C1 segment of cervical spinal cord (tissue), 14 donors: ENCODE measurements around the gene FIGLA.
A peak's percentile ranks its signal among the peaks of the same experiment; 100 is the strongest.
"Not testable (repeated sequence)": the region's sequence is repeated elsewhere in the genome, so short reads cannot be mapped to it uniquely, and the experiment has no call there.

Experiments used
- DNase-seq, 14 donors: peaks; one replicate each; lab custom pipeline; 2025; lab: John Stamatoyannopoulos, UW

The FIGLA gene

GRCh38 chr2:70746094-70746974 is 44.1 kb downstream of the FIGLA start:
- DNase-seq, result peak in 5 of 14 donors; percentile 10 to 51 (median 18)

- no peak for DNase-seq
These were observed 45.1 kb downstream of the FIGLA start for GRCh38 chr2:70745276-70745825.

- no peak for DNase-seq
These were observed 46.0 kb downstream of the FIGLA start for GRCh38 chr2:70744397-70744796.

GRCh38 chr2:70743677-70744076 is 46.8 kb downstream of the FIGLA start:
- DNase-seq, result no peak

GRCh38 chr2:70743068-70743467 is 47.4 kb downstream of the FIGLA start:
- no peak for DNase-seq

GRCh38 chr2:70739492-70739891 is 51.0 kb downstream of the FIGLA start:
- not testable (repeated sequence) for DNase-seq

GRCh38 chr2:70738159-70738558 is 52.3 kb downstream of the FIGLA start:
- DNase-seq, result no peak

GRCh38 chr2:70735071-70735470 is 55.4 kb downstream of the FIGLA start:
- DNase-seq, result no peak

- DNase-seq, result peak in 1 of 14 donors; percentile 67
These were observed 56.7 kb downstream of the FIGLA start for GRCh38 chr2:70733646-70734180.

GRCh38 chr2:70732766-70733645 is 57.4 kb downstream of the FIGLA start:
- DNase-seq, result no peak

GRCh38 chr2:70730730-70731129 is 59.7 kb downstream of the FIGLA start:
- no peak for DNase-seq

GRCh38 chr2:70729647-70730046 is 60.8 kb downstream of the FIGLA start:
- no peak for DNase-seq

- DNase-seq, result no peak
These were observed 62.3 kb downstream of the FIGLA start for GRCh38 chr2:70728128-70728527.
